HepG2 (cell line): ENCODE results near the gene TBCD. TPM values are rescaled to one million over a fixed set of nuclear protein-coding genes. Genes with fewer than 3 reads are reported as not detected.

Experiments used
- BCL6 ChIP-seq: IDR thresholded peaks from 2 replicates; pipeline ENCODE4 v1.6.1; 2016; ENCODE audit warnings: missing genetic modification reagents, missing compliant biosample characterization
- CCDC6 ChIP-seq: sonication (generic); formaldehyde crosslinking; IDR thresholded peaks from 2 replicates; pipeline ENCODE4 v1.8.1; 2022; ENCODE audit warnings: mild to moderate bottlenecking, missing genetic modification reagents, moderate library complexity
- GLI4 ChIP-seq: sonication (generic); formaldehyde crosslinking; IDR thresholded peaks from 2 replicates; pipeline ENCODE4 v1.5.1; 2020; ENCODE audit warnings: missing genetic modification reagents, mild to moderate bottlenecking, moderate library complexity, borderline replicate concordance
- MAFK ChIP-seq, 2 experiments: IDR thresholded peaks in 1 of 2; conservative IDR thresholded peaks in 1 of 2; 2 replicates each; pipeline ENCODE4 v1.6.1; 2011; ENCODE audit warnings: improper control_type of control experiment in 2 of 2, low read length in 2 of 2
- MATR3 ChIP-seq: sonication (generic); formaldehyde crosslinking; IDR thresholded peaks from 2 replicates; pipeline ENCODE4 v1.4.0; 2020; ENCODE audit warnings: missing genetic modification reagents
- NR2C2 ChIP-seq: sonication (generic); formaldehyde crosslinking; IDR thresholded peaks from 2 replicates; pipeline ENCODE4 v1.4.0; 2020; ENCODE audit warnings: missing genetic modification reagents, mild to moderate bottlenecking, moderate library complexity, borderline replicate concordance
- PPARG ChIP-seq: conservative IDR thresholded peaks from 2 replicates; pipeline ENCODE4 v1.6.1; 2016; ENCODE audit warnings: missing biosample characterization, missing genetic modification reagents
- ZBTB7B ChIP-seq: sonication (generic); formaldehyde crosslinking; IDR thresholded peaks from 2 replicates; pipeline ENCODE4 v1.4.0; 2020; ENCODE audit warnings: missing genetic modification reagents
- ZNF615 ChIP-seq: sonication (generic); formaldehyde crosslinking; IDR thresholded peaks from 2 replicates; pipeline ENCODE4 v1.5.0; 2020; ENCODE audit warnings: mild to moderate bottlenecking, missing genetic modification reagents, borderline replicate concordance
- polyA plus RNA-seq, 8 experiments: library from polyadenylated mRNA; depleted of rRNA in 3 of 8; stranded (reverse) in 7 of 8; unstranded in 1 of 8; fragments of >200 nt; fragmentation: Illumina TruSeq in 4 of 8; extraction: Trizol in 4 of 8; gene quantifications; 2 replicates each; pipeline versions ENCODE4 v1.2.1 to v1.2.3, GENCODE V29; 2011 to 2016; ENCODE audit warnings: low read depth in 4 of 8, missing spikeins in 1 of 8, mixed read lengths in 1 of 8; ENCODE audit not compliant: insufficient read depth in 1 of 8
- total RNA-seq, 5 experiments: library from RNA; depleted of rRNA; stranded (reverse); fragments of >200 nt; fragmentation: Illumina TruSeq; extraction: Trizol; gene quantifications; 2 replicates each; pipeline ENCODE4 v1.2.3, GENCODE V29; 2016; ENCODE audit warnings: low read depth in 1 of 5
- TF ChIP-seq, protein P1 (sequence below): sonication (generic); formaldehyde crosslinking; IDR thresholded peaks from 2 replicates; pipeline ENCODE4 v1.5.0; 2020; ENCODE audit warnings: mild to moderate bottlenecking, low read depth, missing genetic modification reagents, borderline replicate concordance
- TF ChIP-seq, protein P2 (sequence below): IDR thresholded peaks from 2 replicates; pipeline ENCODE4 v1.4.0; 2020; ENCODE audit warnings: mild to moderate bottlenecking, missing genetic modification reagents
- TF ChIP-seq, protein P3 (sequence below): sonication (generic); formaldehyde crosslinking; IDR thresholded peaks from 2 replicates; pipeline ENCODE4 v1.9.0; 2021; ENCODE audit warnings: missing genetic modification reagents, mild to moderate bottlenecking, borderline replicate concordance
- TF ChIP-seq, protein P4 (sequence below): sonication (generic); formaldehyde crosslinking; IDR thresholded peaks from 2 replicates; pipeline ENCODE4 v1.4.0; 2020; ENCODE audit warnings: mild to moderate bottlenecking, missing genetic modification reagents
- TF ChIP-seq, protein P5 (sequence below): sonication (generic); formaldehyde crosslinking; IDR thresholded peaks from 2 replicates; pipeline ENCODE4 v1.4.0; 2020; ENCODE audit warnings: mild to moderate bottlenecking, missing genetic modification reagents
- TF ChIP-seq, protein P6 (sequence below): sonication (generic); formaldehyde crosslinking; IDR thresholded peaks from 2 replicates; pipeline ENCODE4 v1.5.1; 2020; ENCODE audit warnings: missing genetic modification reagents, mild to moderate bottlenecking, borderline replicate concordance
- TF ChIP-seq, protein P7 (sequence below): IDR thresholded peaks from 2 replicates; pipeline ENCODE4 v1.6.1; 2016; ENCODE audit warnings: low read depth

TBCD gene
- total and polyA plus RNA-seq, 2 of the 13 experiments (the other 11 are each of a cell fraction or from before 2014, with no cell fraction given) = 33.9 to 54.8 TPM

DNA sequence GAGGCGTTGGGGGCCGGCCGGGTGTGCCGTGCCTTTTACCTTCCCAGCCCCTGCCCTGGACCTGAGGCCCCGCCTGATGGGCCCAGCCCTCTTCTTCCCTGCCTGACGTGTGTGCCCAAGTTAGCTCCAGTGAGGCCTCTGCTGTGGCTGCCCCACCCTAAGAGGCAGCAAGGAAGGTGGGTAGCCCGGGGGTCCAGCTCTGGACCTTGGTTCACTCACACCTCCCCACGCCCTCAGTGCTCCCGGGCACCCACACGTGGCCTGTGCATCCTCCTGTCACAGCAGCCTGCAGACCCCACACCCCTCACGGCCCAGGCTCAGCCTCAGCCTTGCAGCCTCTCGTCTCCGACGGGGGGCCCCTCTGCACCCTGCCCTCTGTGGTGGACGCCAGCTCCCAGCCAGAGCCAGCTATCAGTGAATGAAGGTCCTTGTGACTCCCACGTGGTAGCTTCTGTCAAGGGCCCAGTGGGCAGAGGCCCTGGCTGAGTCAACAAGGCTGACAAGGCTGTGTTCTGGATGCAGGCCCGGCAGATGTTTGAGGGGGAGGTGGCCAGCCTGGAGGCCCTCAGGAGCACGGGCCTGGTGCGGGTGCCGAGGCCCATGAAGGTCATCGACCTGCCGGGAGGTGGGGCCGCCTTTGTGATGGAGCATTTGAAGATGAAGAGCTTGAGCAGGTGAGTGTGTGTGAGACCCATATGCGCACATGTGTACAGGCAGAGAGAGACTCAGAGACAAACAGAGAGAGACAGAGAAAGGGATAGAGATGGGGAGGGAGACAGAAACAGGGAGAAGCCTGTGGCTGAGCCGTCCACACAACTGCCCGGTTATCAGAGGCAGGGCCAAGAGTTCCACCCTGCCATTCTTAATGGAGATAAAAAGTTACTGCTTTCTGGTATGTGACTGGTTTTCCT lies 13.6 kb upstream of the TBCD start (continued):
- TF ChIP-seq ZBTB7B = peak; percentile 99
- no peak for TF ChIP-seq ZNF615 (CRISPR knock-in tag)
- TF ChIP-seq, protein P1, sequence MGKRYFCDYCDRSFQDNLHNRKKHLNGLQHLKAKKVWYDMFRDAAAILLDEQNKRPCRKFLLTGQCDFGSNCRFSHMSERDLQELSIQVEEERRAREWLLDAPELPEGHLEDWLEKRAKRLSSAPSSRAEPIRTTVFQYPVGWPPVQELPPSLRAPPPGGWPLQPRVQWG (CRISPR knock-in tag) = no peak
- peak; percentile 85 for TF ChIP-seq PPARG (CRISPR knock-in tag)
- TF ChIP-seq GLI4 (CRISPR knock-in tag) = peak; percentile 99
- TF ChIP-seq CCDC6 = peak; percentile 100
- TF ChIP-seq, protein P2, sequence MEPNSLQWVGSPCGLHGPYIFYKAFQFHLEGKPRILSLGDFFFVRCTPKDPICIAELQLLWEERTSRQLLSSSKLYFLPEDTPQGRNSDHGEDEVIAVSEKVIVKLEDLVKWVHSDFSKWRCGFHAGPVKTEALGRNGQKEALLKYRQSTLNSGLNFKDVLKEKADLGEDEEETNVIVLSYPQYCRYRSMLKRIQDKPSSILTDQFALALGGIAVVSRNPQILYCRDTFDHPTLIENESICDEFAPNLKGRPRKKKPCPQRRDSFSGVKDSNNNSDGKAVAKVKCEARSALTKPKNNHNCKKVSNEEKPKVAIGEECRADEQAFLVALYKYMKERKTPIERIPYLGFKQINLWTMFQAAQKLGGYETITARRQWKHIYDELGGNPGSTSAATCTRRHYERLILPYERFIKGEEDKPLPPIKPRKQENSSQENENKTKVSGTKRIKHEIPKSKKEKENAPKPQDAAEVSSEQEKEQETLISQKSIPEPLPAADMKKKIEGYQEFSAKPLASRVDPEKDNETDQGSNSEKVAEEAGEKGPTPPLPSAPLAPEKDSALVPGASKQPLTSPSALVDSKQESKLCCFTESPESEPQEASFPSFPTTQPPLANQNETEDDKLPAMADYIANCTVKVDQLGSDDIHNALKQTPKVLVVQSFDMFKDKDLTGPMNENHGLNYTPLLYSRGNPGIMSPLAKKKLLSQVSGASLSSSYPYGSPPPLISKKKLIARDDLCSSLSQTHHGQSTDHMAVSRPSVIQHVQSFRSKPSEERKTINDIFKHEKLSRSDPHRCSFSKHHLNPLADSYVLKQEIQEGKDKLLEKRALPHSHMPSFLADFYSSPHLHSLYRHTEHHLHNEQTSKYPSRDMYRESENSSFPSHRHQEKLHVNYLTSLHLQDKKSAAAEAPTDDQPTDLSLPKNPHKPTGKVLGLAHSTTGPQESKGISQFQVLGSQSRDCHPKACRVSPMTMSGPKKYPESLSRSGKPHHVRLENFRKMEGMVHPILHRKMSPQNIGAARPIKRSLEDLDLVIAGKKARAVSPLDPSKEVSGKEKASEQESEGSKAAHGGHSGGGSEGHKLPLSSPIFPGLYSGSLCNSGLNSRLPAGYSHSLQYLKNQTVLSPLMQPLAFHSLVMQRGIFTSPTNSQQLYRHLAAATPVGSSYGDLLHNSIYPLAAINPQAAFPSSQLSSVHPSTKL (CRISPR knock-in tag) = peak; percentile 97
- TF ChIP-seq, protein P3, sequence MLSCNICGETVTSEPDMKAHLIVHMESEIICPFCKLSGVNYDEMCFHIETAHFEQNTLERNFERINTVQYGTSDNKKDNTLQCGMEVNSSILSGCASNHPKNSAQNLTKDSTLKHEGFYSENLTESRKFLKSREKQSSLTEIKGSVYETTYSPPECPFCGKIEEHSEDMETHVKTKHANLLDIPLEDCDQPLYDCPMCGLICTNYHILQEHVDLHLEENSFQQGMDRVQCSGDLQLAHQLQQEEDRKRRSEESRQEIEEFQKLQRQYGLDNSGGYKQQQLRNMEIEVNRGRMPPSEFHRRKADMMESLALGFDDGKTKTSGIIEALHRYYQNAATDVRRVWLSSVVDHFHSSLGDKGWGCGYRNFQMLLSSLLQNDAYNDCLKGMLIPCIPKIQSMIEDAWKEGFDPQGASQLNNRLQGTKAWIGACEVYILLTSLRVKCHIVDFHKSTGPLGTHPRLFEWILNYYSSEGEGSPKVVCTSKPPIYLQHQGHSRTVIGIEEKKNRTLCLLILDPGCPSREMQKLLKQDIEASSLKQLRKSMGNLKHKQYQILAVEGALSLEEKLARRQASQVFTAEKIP (CRISPR knock-in tag) = no peak
- TF ChIP-seq, protein P4, sequence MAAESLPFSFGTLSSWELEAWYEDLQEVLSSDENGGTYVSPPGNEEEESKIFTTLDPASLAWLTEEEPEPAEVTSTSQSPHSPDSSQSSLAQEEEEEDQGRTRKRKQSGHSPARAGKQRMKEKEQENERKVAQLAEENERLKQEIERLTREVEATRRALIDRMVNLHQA (CRISPR knock-in tag) = no peak
- peak in 1 of 2 experiments; percentile 19; a peak in 1 of 4 replicates for TF ChIP-seq MAFK (conservative IDR thresholded peaks at IDR 0.05 in 1 of 2, IDR thresholded peaks at IDR 0.05 in 1 of 2; ENCODE audit: low read length in 2 of 2)
- TF ChIP-seq, protein P5, sequence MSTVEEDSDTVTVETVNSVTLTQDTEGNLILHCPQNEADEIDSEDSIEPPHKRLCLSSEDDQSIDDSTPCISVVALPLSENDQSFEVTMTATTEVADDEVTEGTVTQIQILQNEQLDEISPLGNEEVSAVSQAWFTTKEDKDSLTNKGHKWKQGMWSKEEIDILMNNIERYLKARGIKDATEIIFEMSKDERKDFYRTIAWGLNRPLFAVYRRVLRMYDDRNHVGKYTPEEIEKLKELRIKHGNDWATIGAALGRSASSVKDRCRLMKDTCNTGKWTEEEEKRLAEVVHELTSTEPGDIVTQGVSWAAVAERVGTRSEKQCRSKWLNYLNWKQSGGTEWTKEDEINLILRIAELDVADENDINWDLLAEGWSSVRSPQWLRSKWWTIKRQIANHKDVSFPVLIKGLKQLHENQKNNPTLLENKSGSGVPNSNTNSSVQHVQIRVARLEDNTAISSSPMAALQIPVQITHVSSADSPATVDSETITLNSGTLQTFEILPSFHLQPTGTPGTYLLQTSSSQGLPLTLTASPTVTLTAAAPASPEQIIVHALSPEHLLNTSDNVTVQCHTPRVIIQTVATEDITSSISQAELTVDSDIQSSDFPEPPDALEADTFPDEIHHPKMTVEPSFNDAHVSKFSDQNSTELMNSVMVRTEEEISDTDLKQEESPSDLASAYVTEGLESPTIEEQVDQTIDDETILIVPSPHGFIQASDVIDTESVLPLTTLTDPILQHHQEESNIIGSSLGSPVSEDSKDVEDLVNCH (CRISPR knock-in tag) = peak; percentile 91; the same call in 1 of the 2 replicates
- TF ChIP-seq MATR3 (CRISPR knock-in tag) = no peak
- TF ChIP-seq, protein P6, sequence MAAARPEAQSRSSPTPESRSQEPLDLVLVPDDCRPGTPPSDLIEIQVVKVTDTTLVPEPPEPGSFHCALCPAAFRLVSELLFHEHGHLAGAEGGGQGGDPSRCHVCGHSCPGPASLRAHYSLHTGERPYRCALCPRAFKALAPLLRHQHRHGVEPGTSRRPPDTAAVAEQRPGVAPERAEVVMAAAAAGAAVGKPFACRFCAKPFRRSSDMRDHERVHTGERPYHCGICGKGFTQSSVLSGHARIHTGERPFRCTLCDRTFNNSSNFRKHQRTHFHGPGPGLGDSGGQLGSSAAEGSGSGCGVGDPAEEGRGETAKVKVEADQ (CRISPR knock-in tag) = peak; percentile 96; the same call in 1 of the 2 replicates
- TF ChIP-seq NR2C2 (CRISPR knock-in tag) = peak; percentile 94
- peak; percentile 91 for TF ChIP-seq BCL6 (CRISPR knock-in tag)
- TF ChIP-seq, protein P7, sequence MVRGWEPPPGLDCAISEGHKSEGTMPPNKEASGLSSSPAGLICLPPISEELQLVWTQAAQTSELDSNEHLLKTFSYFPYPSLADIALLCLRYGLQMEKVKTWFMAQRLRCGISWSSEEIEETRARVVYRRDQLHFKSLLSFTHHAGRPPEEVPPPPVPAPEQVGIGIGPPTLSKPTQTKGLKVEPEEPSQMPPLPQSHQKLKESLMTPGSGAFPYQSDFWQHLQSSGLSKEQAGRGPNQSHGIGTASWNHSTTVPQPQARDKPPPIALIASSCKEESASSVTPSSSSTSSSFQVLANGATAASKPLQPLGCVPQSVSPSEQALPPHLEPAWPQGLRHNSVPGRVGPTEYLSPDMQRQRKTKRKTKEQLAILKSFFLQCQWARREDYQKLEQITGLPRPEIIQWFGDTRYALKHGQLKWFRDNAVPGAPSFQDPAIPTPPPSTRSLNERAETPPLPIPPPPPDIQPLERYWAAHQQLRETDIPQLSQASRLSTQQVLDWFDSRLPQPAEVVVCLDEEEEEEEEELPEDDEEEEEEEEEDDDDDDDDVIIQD (CRISPR knock-in tag) = peak; percentile 91
